Stomach smooth muscle (tissue), 2 donors: ENCODE data around the gene SLC39A11.
"Not testable (repeated sequence)": the region's sequence is repeated elsewhere in the genome, so short reads cannot be mapped to it uniquely, and the experiment has no call there.

Experiments used
- H3K27ac ChIP-seq: one replicate; pipeline ENCODE4 v1.7.0; 2013; ENCODE audit warnings: mild to moderate bottlenecking, low read length, inconsistent platforms
- H3K27me3 ChIP-seq, 2 donors: one replicate each; pipeline ENCODE4 v1.7.0; 2013; ENCODE audit warnings: low read length in 2 of 2; ENCODE audit not compliant: insufficient read depth in 2 of 2, control insufficient read depth in 1 of 2
- H3K36me3 ChIP-seq, 2 donors: one replicate each; pipeline ENCODE4 v1.7.0; 2013; ENCODE audit warnings: low read length in 2 of 2; ENCODE audit not compliant: control insufficient read depth in 2 of 2, insufficient read depth in 2 of 2
- H3K4me1 ChIP-seq: one replicate; pipeline ENCODE4 v1.7.0; 2013; ENCODE audit warnings: low read length; ENCODE audit not compliant: control insufficient read depth, insufficient read depth
- H3K4me3 ChIP-seq, 2 donors: one replicate each; pipeline ENCODE4 v1.7.0; 2013; ENCODE audit warnings: low read length in 2 of 2
- H3K9ac ChIP-seq, 2 donors: one replicate each; pipeline ENCODE4 v1.7.0; 2013; ENCODE audit warnings: low read length in 2 of 2, mild to moderate bottlenecking in 1 of 2
- H3K9me3 ChIP-seq, 2 donors: one replicate each; pipeline ENCODE4 v1.7.0; 2013; ENCODE audit warnings: low read length in 2 of 2; ENCODE audit not compliant: control insufficient read depth in 2 of 2
- donor health status: healthy.
- donor health status: Pancreatic carcinoma.

SLC39A11 gene

GRCh38 chr17:72788950-72789585 lies 303.4 kb downstream of the SLC39A11 start:
- Histone ChIP-seq H3K27me3 (no peaks in the 10 kb centered on the region), H3K9me3 (peaks cover 4 to 12% of the 10 kb centered on the region in 2 donors)

GRCh38 chr17:72786209-72786608 lies 306.3 kb downstream of the SLC39A11 start:
- Histone ChIP-seq H3K27me3 (no peaks in the 10 kb centered on the region), H3K27ac (no peak overlapping the region), H3K4me1 (no peaks in the 10 kb centered on the region), H3K9ac (no peak overlapping the region), H3K9me3 (no peaks in the 10 kb centered on the region), H3K36me3 (no peaks in the 10 kb centered on the region), H3K4me3 (no peak overlapping the region)

More at GRCh38 chr17:72788950-72789585, 303.4 kb downstream of the SLC39A11 start:
- Histone ChIP-seq H3K9ac (no peak overlapping the region), H3K4me3 (no peak overlapping the region), H3K27ac (no peak overlapping the region), H3K36me3 (no peaks in the 10 kb centered on the region), H3K4me1 (no peaks in the 10 kb centered on the region)

GRCh38 chr17:72782985-72783701 lies 309.3 kb downstream of the SLC39A11 start:
- Histone ChIP-seq H3K9ac (no peak overlapping the region), H3K36me3 (no peaks in the 10 kb centered on the region), H3K27ac (no peak overlapping the region), H3K9me3 (no peaks in the 10 kb centered on the region), H3K4me3 (no peak overlapping the region), H3K27me3 (no peaks in the 10 kb centered on the region), H3K4me1 (no peaks in the 10 kb centered on the region)

- H3K9ac ChIP-seq, H3K4me1 ChIP-seq, H3K27ac ChIP-seq, H3K9me3 ChIP-seq, H3K27me3 ChIP-seq, H3K36me3 ChIP-seq, H3K4me3 ChIP-seq: not testable (repeated sequence)
Measured at GRCh38 chr17:72782437-72782836, 310.1 kb downstream of the SLC39A11 start.

GRCh38 chr17:72778169-72779151 lies 314.0 kb downstream of the SLC39A11 start:
- Histone ChIP-seq H3K9me3 (no peaks in the 10 kb centered on the region), H3K36me3 (no peaks in the 10 kb centered on the region), H3K9ac (no peak overlapping the region), H3K27me3 (no peaks in the 10 kb centered on the region), H3K27ac (no peak overlapping the region), H3K4me3 (no peak overlapping the region), H3K4me1 (peaks cover 9% of the 10 kb centered on the region)

GRCh38 chr17:72775919-72776318 lies 316.6 kb downstream of the SLC39A11 start:
- no peaks in the 10 kb centered on the region for H3K36me3 ChIP-seq
- H3K27me3 ChIP-seq: no peaks in the 10 kb centered on the region
- H3K4me3 ChIP-seq: no peak overlapping the region
- no peaks in the 10 kb centered on the region for H3K9me3 ChIP-seq
- H3K4me1 ChIP-seq: peaks cover 9% of the 10 kb centered on the region
- H3K27ac ChIP-seq: no peak overlapping the region
- no peak overlapping the region for H3K9ac ChIP-seq

- Histone ChIP-seq H3K9me3 (peaks cover 0 to 5% of the 10 kb centered on the region in 2 donors), H3K4me1 (peaks cover 9% of the 10 kb centered on the region), H3K36me3 (no peaks in the 10 kb centered on the region), H3K27ac (no peak overlapping the region), H3K9ac (no peak overlapping the region), H3K27me3 (no peaks in the 10 kb centered on the region), H3K4me3 (no peak overlapping the region)
Measured at GRCh38 chr17:72775237-72775636, 317.3 kb downstream of the SLC39A11 start.

- H3K9me3 ChIP-seq: peaks cover 0 to 5% of the 10 kb centered on the region in 2 donors
Measured at GRCh38 chr17:72774236-72774635, 318.3 kb downstream of the SLC39A11 start.

GRCh38 chr17:72773225-72773624 lies 319.3 kb downstream of the SLC39A11 start:
- not testable (repeated sequence) for H3K27me3 ChIP-seq, H3K27ac ChIP-seq, H3K4me1 ChIP-seq, H3K4me3 ChIP-seq, H3K9me3 ChIP-seq, H3K36me3 ChIP-seq, H3K9ac ChIP-seq

More at GRCh38 chr17:72774236-72774635, 318.3 kb downstream of the SLC39A11 start:
- Histone ChIP-seq H3K4me1 (peaks cover 9% of the 10 kb centered on the region), H3K9ac (no peak overlapping the region), H3K27ac (no peak overlapping the region), H3K27me3 (no peaks in the 10 kb centered on the region), H3K4me3 (no peak overlapping the region), H3K36me3 (no peaks in the 10 kb centered on the region)

- H3K27ac ChIP-seq: no peak overlapping the region
- peaks cover 3 to 9% of the 10 kb centered on the region in 2 donors for H3K9me3 ChIP-seq
- H3K9ac ChIP-seq: no peak overlapping the region
- no peak overlapping the region for H3K4me3 ChIP-seq
- no peaks in the 10 kb centered on the region for H3K27me3 ChIP-seq
- no peaks in the 10 kb centered on the region for H3K36me3 ChIP-seq
- H3K4me1 ChIP-seq: peaks cover 9% of the 10 kb centered on the region
Measured at GRCh38 chr17:72772331-72772821, 320.1 kb downstream of the SLC39A11 start.
